ENCODE measurements around the gene KAT5. TPM values are rescaled to one million over a fixed set of nuclear protein-coding genes. Genes with fewer than 3 reads are reported as not detected.
"Not testable (repeated sequence)": the region's sequence is repeated elsewhere in the genome, so short reads cannot be mapped to it uniquely, and the experiment has no call there.

KAT5 gene
- total and polyA plus RNA-seq, 2 donors (not counting 1 experiment from before 2014, with no cell fraction given): 84.6 to 142 TPM

GRCh38 chr11:65744699-65745042 is 32.6 kb downstream of the KAT5 start:
- Mint-ChIP-seq H3K9me3 (ENCODE audit: insufficient read depth) (no peaks in the 10 kb centered on the region), H3K4me3 (no peak overlapping the region), H3K4me1 (peaks cover 7% of the 10 kb centered on the region), H3K27ac (no peak overlapping the region), H3K27me3 (peaks cover 14% of the 10 kb centered on the region)
- peaks cover 0 to 5% of the 10 kb centered on the region in 2 donors for H3K4me1 ChIP-seq (ENCODE audit: control insufficient read depth in 2 of 2, insufficient read depth in 2 of 2, low read length in 2 of 2)
- H3K27ac ChIP-seq (ENCODE audit: low read length in 2 of 2): no peak overlapping the region
- H3K36me3 ChIP-seq (replicated peaks in 1 of 2; ENCODE audit: control extremely low read depth in 1 of 2, control insufficient read depth in 1 of 2, extremely low read depth in 1 of 2, insufficient read depth in 2 of 2, low read length in 1 of 2): no peaks in the 10 kb centered on the region
- POLR2A ChIA-PET: no interaction called here
- no peak overlapping the region for H3K4me2 ChIP-seq (replicated peaks; ENCODE audit: low read depth, low read length, poor library complexity, severe bottlenecking)
- DNase-seq: no peak
- peaks cover 0 to 2% (median 0%) of the 10 kb centered on the region in 4 experiments for H3K27me3 ChIP-seq (replicated peaks in 1 of 4; ENCODE audit: control extremely low read depth in 1 of 4, control insufficient read depth in 3 of 4, insufficient read depth in 4 of 4, low read length in 3 of 4)
- H3K9ac ChIP-seq (ENCODE audit: low read length): no peak overlapping the region
- H3K9me3 ChIP-seq (ENCODE audit: control extremely low read depth in 1 of 3, control insufficient read depth in 2 of 3, insufficient read depth in 1 of 3, low read length in 2 of 3): no peaks in the 10 kb centered on the region
- no peaks in the 10 kb centered on the region for H4K20me1 ChIP-seq (ENCODE audit: control insufficient read depth, insufficient read depth, low read length, poor library complexity, severe bottlenecking)
- 93% methylated on average over 8 of the region's 8 CpGs for WGBS (ENCODE audit: insufficient coverage)
- ATAC-seq (ENCODE audit: low read depth): no peak
- no peak overlapping the region for H2AFZ ChIP-seq (ENCODE audit: insufficient read depth, low read depth, low read length, poor library complexity, severe bottlenecking)
- no peak for TF ChIP-seq CTCF (IDR thresholded peaks at IDR 0.05)
- TF ChIP-seq EZH2 (IDR thresholded peaks at IDR 0.05; ENCODE audit: borderline replicate concordance, insufficient read depth, low read depth, low read length, poor library complexity, severe bottlenecking): no peak
- H3K79me2 ChIP-seq (ENCODE audit: control insufficient read depth, insufficient read depth, low read length): no peaks in the 10 kb centered on the region
- no peak overlapping the region for H3K4me3 ChIP-seq (ENCODE audit: control extremely low read depth in 1 of 5, extremely low read depth in 1 of 5, insufficient read depth in 1 of 5, low read depth in 2 of 5, low read length in 4 of 5)
- CTCF ChIA-PET: interaction anchor here (1.1 kb wide), 1 partner anchor 73 kb away, joined by 3 read pairs; no protein-coding TSS in a partner anchor
- intact Hi-C loops (cut with micrococcal nuclease): no loop called here

- Histone ChIP-seq H3K27me3 (replicated peaks in 1 of 4; ENCODE audit: control extremely low read depth in 1 of 4, control insufficient read depth in 3 of 4, insufficient read depth in 4 of 4, low read length in 3 of 4) (peaks cover 0 to 2% (median 0%) of the 10 kb centered on the region in 4 experiments), H4K20me1 (ENCODE audit: control insufficient read depth, insufficient read depth, low read length, poor library complexity, severe bottlenecking) (no peaks in the 10 kb centered on the region), H3K27ac (ENCODE audit: low read length in 2 of 2) (no peak overlapping the region), H2AFZ (ENCODE audit: insufficient read depth, low read depth, low read length, poor library complexity, severe bottlenecking) (no peak overlapping the region), H3K4me2 (replicated peaks; ENCODE audit: low read depth, low read length, poor library complexity, severe bottlenecking) (no peak overlapping the region), H3K9ac (ENCODE audit: low read length) (no peak overlapping the region), H3K4me1 (ENCODE audit: control insufficient read depth in 2 of 2, insufficient read depth in 2 of 2, low read length in 2 of 2) (peaks cover 0 to 5% of the 10 kb centered on the region in 2 donors), H3K4me3 (ENCODE audit: control extremely low read depth in 1 of 5, extremely low read depth in 1 of 5, insufficient read depth in 1 of 5, low read depth in 2 of 5, low read length in 4 of 5) (no peak overlapping the region), H3K79me2 (ENCODE audit: control insufficient read depth, insufficient read depth, low read length) (no peaks in the 10 kb centered on the region), H3K36me3 (replicated peaks in 1 of 2; ENCODE audit: control extremely low read depth in 1 of 2, control insufficient read depth in 1 of 2, extremely low read depth in 1 of 2, insufficient read depth in 2 of 2, low read length in 1 of 2) (no peaks in the 10 kb centered on the region), H3K9me3 (ENCODE audit: control extremely low read depth in 1 of 3, control insufficient read depth in 2 of 3, insufficient read depth in 1 of 3, low read length in 2 of 3) (no peaks in the 10 kb centered on the region)
- TF ChIP-seq EZH2 (IDR thresholded peaks at IDR 0.05; ENCODE audit: borderline replicate concordance, insufficient read depth, low read depth, low read length, poor library complexity, severe bottlenecking) (no peak), CTCF (IDR thresholded peaks at IDR 0.05) (no peak)
- H3K4me1 Mint-ChIP-seq: peaks cover 7% of the 10 kb centered on the region
- no peak overlapping the region for H3K4me3 Mint-ChIP-seq
- ATAC-seq (ENCODE audit: low read depth) (no peak), DNase-seq (no peak)
- no peaks in the 10 kb centered on the region for H3K9me3 Mint-ChIP-seq (ENCODE audit: insufficient read depth)
- intact Hi-C loops (cut with micrococcal nuclease): no loop called here
- H3K27me3 Mint-ChIP-seq: peaks cover 11% of the 10 kb centered on the region
- CTCF ChIA-PET: interaction anchor here (1.1 to 1.2 kb wide), 2 partner anchors 34 to 72 kb away, joined by 3 read pairs; no protein-coding TSS in a partner anchor
- no peak overlapping the region for H3K27ac Mint-ChIP-seq
- POLR2A ChIA-PET: no interaction called here
- 99% methylated on average over 17 of the region's 17 CpGs for WGBS (ENCODE audit: insufficient coverage)
These were observed 33.0 kb downstream of the KAT5 start for GRCh38 chr11:65745049-65745448.

GRCh38 chr11:65762169-65762568 is 50.1 kb downstream of the KAT5 start:
- H3K27me3 ChIP-seq (replicated peaks in 1 of 4; ENCODE audit: control extremely low read depth in 1 of 4, control insufficient read depth in 3 of 4, insufficient read depth in 4 of 4, low read length in 3 of 4); CTCF ChIA-PET; POLR2A ChIA-PET; H3K9me3 ChIP-seq (ENCODE audit: control extremely low read depth in 1 of 3, control insufficient read depth in 2 of 3, insufficient read depth in 1 of 3, low read length in 2 of 3); H4K20me1 ChIP-seq (ENCODE audit: control insufficient read depth, insufficient read depth, low read length, poor library complexity, severe bottlenecking); intact Hi-C loops (cut with micrococcal nuclease); H3K9ac ChIP-seq (ENCODE audit: low read length); H2AFZ ChIP-seq (ENCODE audit: insufficient read depth, low read depth, low read length, poor library complexity, severe bottlenecking); H3K4me1 ChIP-seq (ENCODE audit: control insufficient read depth in 2 of 2, insufficient read depth in 2 of 2, low read length in 2 of 2); H3K79me2 ChIP-seq (ENCODE audit: control insufficient read depth, insufficient read depth, low read length); ATAC-seq (ENCODE audit: low read depth); H3K36me3 ChIP-seq (replicated peaks in 1 of 2; ENCODE audit: control extremely low read depth in 1 of 2, control insufficient read depth in 1 of 2, extremely low read depth in 1 of 2, insufficient read depth in 2 of 2, low read length in 1 of 2); H3K4me2 ChIP-seq (replicated peaks; ENCODE audit: low read depth, low read length, poor library complexity, severe bottlenecking); H3K4me3 ChIP-seq (ENCODE audit: control extremely low read depth in 1 of 5, extremely low read depth in 1 of 5, insufficient read depth in 1 of 5, low read depth in 2 of 5, low read length in 4 of 5); H3K9me3 Mint-ChIP-seq (ENCODE audit: insufficient read depth); H3K27ac ChIP-seq (ENCODE audit: low read length in 2 of 2); DNase-seq; H3K27ac Mint-ChIP-seq; H3K4me3 Mint-ChIP-seq; H3K4me1 Mint-ChIP-seq: not testable (repeated sequence)
- H3K27me3 Mint-ChIP-seq: peaks cover 10% of the 10 kb centered on the region
- no CpG with 5 or more reads among the region's 5 CpGs for WGBS (ENCODE audit: insufficient coverage)

Data from B cell (primary cell).